ENCODE measurements around the gene ACTL9. TPM values are rescaled to one million over a fixed set of nuclear protein-coding genes. Genes with fewer than 3 reads are reported as not detected.

ACTL9 gene
- total and polyA plus RNA-seq, 2 donors (not counting 1 experiment from before 2014, with no cell fraction given) = not detected

GRCh38 chr19:8695911-8696310 lies 2.7 kb downstream of the ACTL9 start:
- Histone ChIP-seq H3K9me3 (ENCODE audit: control extremely low read depth in 1 of 3, control insufficient read depth in 2 of 3, insufficient read depth in 1 of 3, low read length in 2 of 3) (peaks cover 0 to 11% (median 0%) of the 10 kb centered on the region in 3 donors), H3K79me2 (ENCODE audit: control insufficient read depth, insufficient read depth, low read length) (no peaks in the 10 kb centered on the region), H3K9ac (ENCODE audit: low read length) (no peak overlapping the region), H2AFZ (ENCODE audit: insufficient read depth, low read depth, low read length, poor library complexity, severe bottlenecking) (no peak overlapping the region), H3K4me1 (ENCODE audit: control insufficient read depth in 2 of 2, insufficient read depth in 2 of 2, low read length in 2 of 2) (no peaks in the 10 kb centered on the region), H3K4me3 (ENCODE audit: control extremely low read depth in 1 of 5, extremely low read depth in 1 of 5, insufficient read depth in 1 of 5, low read depth in 2 of 5, low read length in 4 of 5) (no peak overlapping the region), H3K4me2 (replicated peaks; ENCODE audit: low read depth, low read length, poor library complexity, severe bottlenecking) (no peak overlapping the region), H3K36me3 (replicated peaks in 1 of 2; ENCODE audit: control extremely low read depth in 1 of 2, control insufficient read depth in 1 of 2, extremely low read depth in 1 of 2, insufficient read depth in 2 of 2, low read length in 1 of 2) (no peaks in the 10 kb centered on the region), H3K27me3 (replicated peaks in 1 of 4; ENCODE audit: control extremely low read depth in 1 of 4, control insufficient read depth in 3 of 4, insufficient read depth in 4 of 4, low read length in 3 of 4) (peaks cover 0 to 13% (median 4%) of the 10 kb centered on the region in 4 experiments), H4K20me1 (ENCODE audit: control insufficient read depth, insufficient read depth, low read length, poor library complexity, severe bottlenecking) (no peaks in the 10 kb centered on the region), H3K27ac (ENCODE audit: low read length in 2 of 2) (no peak overlapping the region)
- ATAC-seq (ENCODE audit: low read depth) (no peak), DNase-seq (no peak)
- intact Hi-C loops (cut with micrococcal nuclease) = no loop called here
- H3K9me3 Mint-ChIP-seq (ENCODE audit: insufficient read depth) = no peaks in the 10 kb centered on the region
- H3K27ac Mint-ChIP-seq = peak overlapping the region; percentile 15
- peaks cover 46% of the 10 kb centered on the region for H3K27me3 Mint-ChIP-seq
- peaks cover 2% of the 10 kb centered on the region for H3K4me1 Mint-ChIP-seq
- ChIA-PET CTCF (interaction anchor here (7.7 kb wide), 1 partner anchor 42 kb away, joined by 114 read pairs; no protein-coding TSS in a partner anchor), POLR2A (no interaction called here)
- H3K4me3 Mint-ChIP-seq = no peak overlapping the region
- WGBS (ENCODE audit: insufficient coverage) = 84% methylated on average over 6 of the region's 6 CpGs
- no peak for TF ChIP-seq EZH2 (IDR thresholded peaks at IDR 0.05; ENCODE audit: borderline replicate concordance, insufficient read depth, low read depth, low read length, poor library complexity, severe bottlenecking)
- TF ChIP-seq CTCF (IDR thresholded peaks at IDR 0.05) = no peak

- Histone ChIP-seq H3K27me3 (replicated peaks in 1 of 4; ENCODE audit: control extremely low read depth in 1 of 4, control insufficient read depth in 3 of 4, insufficient read depth in 4 of 4, low read length in 3 of 4) (peaks cover 0 to 13% (median 4%) of the 10 kb centered on the region in 4 experiments), H3K9ac (ENCODE audit: low read length) (no peak overlapping the region), H3K4me1 (ENCODE audit: control insufficient read depth in 2 of 2, insufficient read depth in 2 of 2, low read length in 2 of 2) (no peaks in the 10 kb centered on the region), H3K4me2 (replicated peaks; ENCODE audit: low read depth, low read length, poor library complexity, severe bottlenecking) (no peak overlapping the region), H3K27ac (ENCODE audit: low read length in 2 of 2) (no peak overlapping the region), H3K9me3 (ENCODE audit: control extremely low read depth in 1 of 3, control insufficient read depth in 2 of 3, insufficient read depth in 1 of 3, low read length in 2 of 3) (peaks cover 0 to 11% (median 0%) of the 10 kb centered on the region in 3 donors), H3K36me3 (replicated peaks in 1 of 2; ENCODE audit: control extremely low read depth in 1 of 2, control insufficient read depth in 1 of 2, extremely low read depth in 1 of 2, insufficient read depth in 2 of 2, low read length in 1 of 2) (no peaks in the 10 kb centered on the region), H4K20me1 (ENCODE audit: control insufficient read depth, insufficient read depth, low read length, poor library complexity, severe bottlenecking) (no peaks in the 10 kb centered on the region), H2AFZ (ENCODE audit: insufficient read depth, low read depth, low read length, poor library complexity, severe bottlenecking) (no peak overlapping the region), H3K4me3 (ENCODE audit: control extremely low read depth in 1 of 5, extremely low read depth in 1 of 5, insufficient read depth in 1 of 5, low read depth in 2 of 5, low read length in 4 of 5) (no peak overlapping the region), H3K79me2 (ENCODE audit: control insufficient read depth, insufficient read depth, low read length) (no peaks in the 10 kb centered on the region)
- H3K27ac Mint-ChIP-seq = peak overlapping the region; percentile 15
- 89% methylated on average over 6 of the region's 6 CpGs for WGBS (ENCODE audit: insufficient coverage)
- ChIA-PET CTCF (interaction anchor here (1.6 to 7.7 kb wide), 3 partner anchors 41 to 54 kb away, joined by 4 to 114 read pairs (median 16); no protein-coding TSS in a partner anchor), POLR2A (no interaction called here)
- peaks cover 2% of the 10 kb centered on the region for H3K4me1 Mint-ChIP-seq
- H3K27me3 Mint-ChIP-seq = peaks cover 45% of the 10 kb centered on the region
- no peak for TF ChIP-seq EZH2 (IDR thresholded peaks at IDR 0.05; ENCODE audit: borderline replicate concordance, insufficient read depth, low read depth, low read length, poor library complexity, severe bottlenecking)
- no peak for TF ChIP-seq CTCF (IDR thresholded peaks at IDR 0.05)
- no peaks in the 10 kb centered on the region for H3K9me3 Mint-ChIP-seq (ENCODE audit: insufficient read depth)
- H3K4me3 Mint-ChIP-seq = no peak overlapping the region
- DNase-seq = no peak
- intact Hi-C loops (cut with micrococcal nuclease) = no loop called here
- no peak for ATAC-seq (ENCODE audit: low read depth)
These were observed 3.1 kb downstream of the ACTL9 start for GRCh38 chr19:8695501-8695900.

Measured in B cell (primary cell).